HG02610 (cell line): ENCODE measurements around the gene PRSS38.

ENCODE experiments used
- ATAC-seq: cut with Tn5 transposase; IDR thresholded peaks from one replicate; pipeline ENCODE4 v1.9.1; 2021; ENCODE audit warnings: mild to moderate bottlenecking, moderate library complexity; ENCODE audit not compliant: unreplicated experiment

The PRSS38 gene

GRCh38 chr1:227815468-227816409 lies at the start of gene PRSS38:
TSS of gene PRSS38 (plus strand) at chr1:227815675. CDS start at chr1:227815717, 42 bp downstream.
- ATAC-seq, result no peak

DNA sequence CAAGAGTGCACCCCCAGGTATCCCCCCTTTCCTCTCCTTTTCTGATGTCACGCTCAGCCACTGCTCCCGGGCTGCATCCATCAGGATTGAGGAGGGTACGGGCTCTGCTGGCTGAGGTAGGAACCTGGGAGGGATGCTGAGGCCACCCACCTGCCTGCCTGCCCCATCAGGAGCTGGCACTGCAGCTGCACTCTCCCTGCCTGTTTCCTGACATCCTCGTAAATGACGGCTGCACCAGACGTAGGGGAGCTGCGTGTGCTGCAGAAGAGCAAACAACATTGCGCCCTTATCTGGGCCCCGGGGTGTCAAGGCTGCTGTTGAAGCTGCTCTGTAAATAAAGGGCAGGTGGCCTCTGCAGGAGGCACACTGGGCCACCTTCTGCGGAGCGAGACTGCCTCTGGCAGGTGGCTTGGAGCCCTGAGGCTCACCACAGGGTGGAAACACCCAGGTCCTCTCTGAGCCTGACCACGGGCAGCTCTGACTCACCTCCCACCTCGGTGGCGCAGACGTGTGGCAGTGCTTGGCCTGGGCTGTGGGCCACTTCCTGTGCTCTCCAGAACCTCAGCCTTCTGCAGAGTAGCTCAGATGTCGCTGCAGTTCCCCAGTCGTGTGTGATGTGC lies 49.4 kb upstream of the PRSS38 start:
- peak; percentile 62 for ATAC-seq

DNA sequence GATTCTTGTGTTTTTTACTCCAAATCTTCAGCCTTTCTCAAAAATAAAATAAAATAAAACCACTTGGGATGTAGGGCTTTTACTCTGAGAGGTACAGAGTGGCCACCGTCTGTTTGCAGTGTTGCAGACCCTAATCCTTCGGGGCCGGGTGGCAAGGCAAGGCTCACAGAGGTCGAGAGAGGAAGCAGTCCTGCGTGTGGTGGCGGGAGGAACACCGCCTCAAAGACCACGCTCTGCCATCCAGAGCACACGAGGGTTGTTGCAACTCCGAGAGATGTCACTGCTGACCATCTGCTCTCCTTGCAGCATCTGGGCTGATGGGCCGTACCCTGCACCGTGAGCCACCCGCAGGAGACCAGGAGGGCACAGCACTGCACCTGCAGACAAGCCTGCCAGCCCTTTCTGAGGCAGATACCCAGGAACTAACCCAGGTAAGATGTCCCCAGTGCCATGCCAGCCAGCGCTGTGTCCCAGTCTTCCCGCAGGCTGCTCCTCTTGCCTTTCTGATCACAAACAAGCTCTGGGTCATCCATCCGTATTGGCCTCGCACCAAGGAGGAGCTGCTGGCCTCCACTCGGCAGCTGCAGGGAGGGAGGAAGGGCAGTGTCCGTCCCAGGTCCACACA lies 48.7 kb upstream of the PRSS38 start:
- ATAC-seq, result no peak

GRCh38 chr1:227767401-227768124 lies 47.9 kb upstream of the PRSS38 start:
- ATAC-seq, result no peak

GRCh38 chr1:227768125-227768439 lies 47.4 kb upstream of the PRSS38 start:
- ATAC-seq, result no peak

- no peak for ATAC-seq
Measured at GRCh38 chr1:227768640-227769039, 46.8 kb upstream of the PRSS38 start.

DNA sequence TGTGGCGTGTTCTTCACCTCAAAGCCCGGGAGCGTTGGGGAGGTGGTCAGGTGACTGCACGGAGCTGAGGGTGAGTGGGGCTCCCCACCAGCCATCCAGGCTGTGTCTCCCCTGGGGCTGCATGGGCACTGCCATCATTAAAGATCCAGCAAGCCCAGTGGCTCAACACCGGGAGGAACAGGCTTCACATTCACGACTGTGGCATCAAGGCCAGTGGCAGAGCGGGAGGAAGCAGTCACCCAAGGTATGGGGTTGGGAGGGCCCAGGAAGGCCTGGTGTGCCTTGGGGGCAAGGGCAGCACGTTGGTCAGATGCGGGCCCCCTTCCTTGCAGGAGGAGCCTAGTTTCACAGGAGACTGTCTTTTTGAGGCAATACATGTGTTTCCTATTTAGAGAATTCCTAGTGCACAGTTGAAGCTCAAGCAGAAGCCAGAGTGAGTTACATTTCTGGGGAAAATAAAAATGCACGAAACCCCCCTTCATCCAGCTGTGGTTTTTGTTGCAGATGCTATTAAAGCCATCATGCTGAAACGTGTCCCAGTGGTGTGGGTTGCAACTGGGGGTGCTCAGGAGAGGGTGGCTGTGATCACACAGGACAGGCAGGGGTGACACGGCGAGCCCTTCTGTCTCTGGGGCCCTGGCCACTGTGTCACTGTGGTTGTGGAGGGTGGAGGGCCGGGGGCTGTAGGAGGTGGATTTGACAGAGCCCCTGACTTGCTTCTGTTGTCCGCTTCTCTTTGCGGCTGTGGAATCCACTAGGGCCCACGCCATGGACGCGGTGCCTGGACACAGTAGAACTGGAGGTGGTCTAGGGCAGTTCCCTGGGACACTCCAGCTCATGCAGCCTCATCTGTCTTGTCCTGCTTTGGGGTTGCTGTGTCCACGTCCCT lies 46.2 kb upstream of the PRSS38 start:
- ATAC-seq, result no peak

- ATAC-seq, result no peak
Measured at GRCh38 chr1:227769936-227770494, 45.5 kb upstream of the PRSS38 start.

GRCh38 chr1:227770812-227771211 lies 44.7 kb upstream of the PRSS38 start:
- ATAC-seq, result no peak

- ATAC-seq, result no peak
Measured at GRCh38 chr1:227771326-227771725, 44.1 kb upstream of the PRSS38 start.

- ATAC-seq, result no peak
Measured at GRCh38 chr1:227771771-227772170, 43.7 kb upstream of the PRSS38 start.

- no peak for ATAC-seq
Measured at GRCh38 chr1:227773558-227773957, 41.9 kb upstream of the PRSS38 start.

GRCh38 chr1:227774051-227774731 lies 41.3 kb upstream of the PRSS38 start:
- ATAC-seq, result no peak

DNA sequence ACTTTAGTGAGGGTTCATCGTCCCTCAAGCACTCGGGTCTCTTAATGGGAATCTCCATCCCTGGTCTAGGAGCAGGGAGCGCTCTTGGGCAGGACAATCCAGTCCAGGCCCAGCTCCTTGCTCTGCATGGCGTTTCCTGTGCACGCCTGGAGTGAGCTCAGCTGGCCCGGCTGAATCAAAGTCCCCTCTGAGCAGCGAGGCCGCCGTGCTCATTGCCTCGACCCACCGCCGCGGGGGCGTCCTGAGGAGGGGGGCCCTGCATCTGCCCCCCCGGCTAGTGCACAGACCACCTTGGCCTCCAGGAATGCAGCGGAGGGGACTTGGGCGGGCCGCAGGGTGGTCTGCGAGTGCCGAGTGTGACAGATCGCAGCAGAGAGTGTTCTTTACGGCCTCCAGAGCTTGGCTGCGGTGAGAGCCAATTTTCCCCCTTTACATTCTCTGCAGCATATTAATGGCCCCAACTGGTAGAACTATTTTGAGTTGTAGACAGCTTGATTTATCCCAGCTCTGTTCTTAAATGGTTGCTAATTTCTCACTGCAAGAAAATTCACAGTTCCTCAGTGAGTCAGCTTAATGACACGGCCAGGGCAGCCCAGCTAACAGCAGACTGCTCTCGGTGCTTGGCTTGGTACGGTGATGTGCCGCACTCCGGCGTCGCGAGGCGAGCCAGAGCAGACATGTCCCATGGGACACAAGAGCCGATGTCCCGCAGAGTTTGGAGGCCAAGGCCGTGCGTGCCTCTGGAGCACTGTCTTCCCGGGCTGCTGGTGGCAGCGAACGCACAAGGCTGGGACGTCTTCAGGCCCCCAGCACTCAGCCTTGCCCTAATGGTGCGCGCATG lies 40.4 kb upstream of the PRSS38 start:
- no peak for ATAC-seq

DNA sequence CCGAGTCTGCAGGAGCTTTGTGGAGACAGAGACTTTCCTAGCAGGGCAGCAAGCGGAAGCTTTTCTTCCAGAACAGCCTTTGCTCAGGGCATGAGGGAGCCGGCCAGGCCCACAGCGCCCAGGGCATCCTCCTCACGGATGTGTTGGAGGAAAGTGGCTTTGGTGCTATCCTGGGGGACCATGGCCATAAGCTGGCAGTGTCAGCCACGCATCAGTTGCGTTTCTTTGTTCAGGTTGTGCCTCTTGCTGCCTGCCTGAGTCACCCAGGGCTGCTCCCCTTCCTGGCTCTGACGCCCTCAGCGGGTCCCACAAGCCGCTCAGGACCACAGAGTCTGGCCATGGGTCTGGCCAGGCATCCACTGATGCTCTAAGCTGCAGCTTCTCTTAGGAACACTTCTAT lies 39.6 kb upstream of the PRSS38 start:
- no peak for ATAC-seq

DNA sequence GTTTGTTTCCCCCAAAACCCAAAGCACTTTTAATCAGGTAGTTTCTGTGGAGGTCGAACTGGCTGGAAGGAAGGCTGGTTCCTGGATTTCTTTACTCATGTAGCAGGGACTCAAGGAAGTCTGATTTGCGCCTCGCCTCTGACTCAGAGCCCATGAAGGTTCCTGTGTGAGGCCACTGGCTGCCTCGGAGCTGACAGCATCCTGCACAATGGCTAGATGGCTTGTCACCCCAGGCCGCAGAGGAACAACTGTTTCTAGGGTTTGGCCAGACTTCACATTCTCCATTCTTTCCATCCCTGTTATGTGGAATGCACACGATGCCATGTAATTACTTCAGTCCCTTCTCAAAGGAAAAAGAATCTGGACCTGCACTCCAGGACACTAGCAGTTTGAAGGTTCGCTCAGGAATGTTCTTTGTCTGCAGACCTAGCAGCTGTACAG lies 39.1 kb upstream of the PRSS38 start:
- ATAC-seq, result no peak

GRCh38 chr1:227777156-227777555 lies 38.3 kb upstream of the PRSS38 start:
- no peak for ATAC-seq

DNA sequence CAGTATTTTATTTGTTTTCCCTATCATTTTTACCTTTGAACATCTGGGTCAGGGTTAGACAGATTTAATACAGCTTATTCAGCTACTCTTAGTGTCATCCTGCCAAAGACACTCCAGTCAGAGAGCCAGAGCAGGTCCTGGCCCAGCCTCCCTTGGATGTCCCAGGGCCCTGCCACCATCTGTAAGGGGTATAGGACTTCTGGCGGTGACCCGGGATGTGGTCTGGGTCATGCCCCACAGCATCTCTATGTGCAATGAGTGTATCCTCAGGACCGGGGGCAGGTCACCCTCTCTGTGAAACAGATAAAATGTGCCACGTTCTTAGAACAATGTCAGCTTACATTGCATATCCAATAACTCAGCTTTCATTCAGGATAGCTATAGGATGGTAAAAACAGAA lies 37.8 kb upstream of the PRSS38 start:
- no peak for ATAC-seq
